ENCODE measurements around the gene EFNA1.

- TF ChIP-seq CTCF (IDR thresholded peaks at IDR 0.05 in 2 of 3, conservative IDR thresholded peaks at IDR 0.05 in 1 of 3; ENCODE audit: borderline replicate concordance in 1 of 3, insufficient read depth in 1 of 3, low read depth in 2 of 3, low read length in 2 of 3): no peak
- TF ChIP-seq SRF (IDR thresholded peaks at IDR 0.05; ENCODE audit: low read depth): no peak
- no peak for TF ChIP-seq EGR1 (IDR thresholded peaks at IDR 0.05; ENCODE audit: low read depth)
- TF ChIP-seq ZNF274 (IDR thresholded peaks at IDR 0.05; ENCODE audit: low read depth, low read length): no peak
These were observed 43.1 kb downstream of the EFNA1 start for GRCh38 chr1:155170806-155171205.

Data from HCT116 (cell line).